Adipose tissue (tissue), 3 donors: ENCODE results near the gene LRCH3. TPM values are rescaled to one million over a fixed set of nuclear protein-coding genes. Genes with fewer than 3 reads are reported as not detected.

Source experiments
- H3K27ac ChIP-seq: one replicate; pipeline ENCODE4 v1.5.1; 2013; ENCODE audit warnings: low read depth, low read length
- WGBS, 3 donors: extraction: QIAGEN DNeasy Blood & Tissue Kit; methylation state at CpG; one replicate each; pipeline ENCODE4 v1.1.7; 2013; 5-methylcytosine and 5-hydroxymethylcytosine counted together
- polyA plus RNA-seq, 3 donors: library from polyadenylated mRNA; stranded (reverse); fragments of 200-250 nt; gene quantifications; one replicate each; pipeline ENCODE4 v1.2.3, GENCODE V29; 2013
- donor health status: healthy with polysubstance abuse.
- donor health status: Bipolar disorder and iron deficiency.
- donor health status: healthy.

The LRCH3 gene
- polyA plus RNA-seq, 3 donors = 7.2 to 16.5 (median 10.5) TPM

GRCh38 chr3:197789309-197789708, 1.7 kb upstream of the LRCH3 start:
- no peak overlapping the region for H3K27ac ChIP-seq
- 93 to 95% (median 93%) methylated on average over 3 of the region's 3 CpGs for WGBS, 3 donors

GRCh38 chr3:197790033-197790432, 1.0 kb upstream of the LRCH3 start:
- WGBS, 3 donors = 53 to 80% (median 70%) methylated on average over 1 of the region's 1 CpG
- H3K27ac ChIP-seq = no peak overlapping the region

- 14 to 23% (median 18%) methylated on average over 25 of the region's 25 CpGs for WGBS, 3 donors
- H3K27ac ChIP-seq = peak overlapping the region; percentile 3
These were observed 1.0 kb downstream of the LRCH3 start for GRCh38 chr3:197791892-197792647.

GRCh38 chr3:197793247-197793646, 2.2 kb downstream of the LRCH3 start:
- WGBS, 3 donors = 31 to 49% (median 38%) methylated on average over 2 of the region's 2 CpGs
- H3K27ac ChIP-seq = no peak overlapping the region

- WGBS, 3 donors = 92 to 99% (median 96%) methylated on average over 1 of the region's 1 CpG
- H3K27ac ChIP-seq = no peak overlapping the region
These were observed 3.1 kb downstream of the LRCH3 start for GRCh38 chr3:197794115-197794514.

GRCh38 chr3:197795200-197795599, 4.1 kb downstream of the LRCH3 start:
- 87 to 98% (median 97%) methylated on average over 1 of the region's 1 CpG for WGBS, 3 donors
- no peak overlapping the region for H3K27ac ChIP-seq

GRCh38 chr3:197796087-197796486, 5.0 kb downstream of the LRCH3 start:
- H3K27ac ChIP-seq = no peak overlapping the region
- WGBS, 3 donors = 49 to 59% (median 52%) methylated on average over 4 of the region's 4 CpGs

GRCh38 chr3:197798863-197799262, 7.8 kb downstream of the LRCH3 start:
- H3K27ac ChIP-seq = no peak overlapping the region
- WGBS, 3 donors = 48 to 67% (median 63%) methylated on average over 3 of the region's 3 CpGs

- 88 to 91% (median 88%) methylated on average over 3 of the region's 3 CpGs for WGBS, 3 donors
- H3K27ac ChIP-seq = no peak overlapping the region
These were observed 9.3 kb downstream of the LRCH3 start for GRCh38 chr3:197800379-197800778.

- 60 to 61% (median 61%) methylated on average over 8 of the region's 8 CpGs for WGBS, 3 donors
- no peak overlapping the region for H3K27ac ChIP-seq
These were observed 11.1 kb downstream of the LRCH3 start for GRCh38 chr3:197801891-197802778.

- no peak overlapping the region for H3K27ac ChIP-seq
- WGBS, 3 donors = 70 to 97% (median 93%) methylated on average over 3 of the region's 3 CpGs
These were observed 11.9 kb downstream of the LRCH3 start for GRCh38 chr3:197802779-197803459.

- 66 to 79% (median 79%) methylated on average over 4 of the region's 4 CpGs for WGBS, 3 donors
These were observed 13.5 kb downstream of the LRCH3 start for GRCh38 chr3:197804511-197804910.

GRCh38 chr3:197807969-197808587, 17.0 kb downstream of the LRCH3 start:
- WGBS, 3 donors = 89 to 90% (median 89%) methylated on average over 4 of the region's 4 CpGs
- no peak overlapping the region for H3K27ac ChIP-seq

More at GRCh38 chr3:197804511-197804910, 13.5 kb downstream of the LRCH3 start:
- no peak overlapping the region for H3K27ac ChIP-seq

- no peak overlapping the region for H3K27ac ChIP-seq
- 42 to 67% (median 48%) methylated on average over 2 of the region's 2 CpGs for WGBS, 3 donors
These were observed 18.4 kb downstream of the LRCH3 start for GRCh38 chr3:197809356-197810020.

GRCh38 chr3:197810901-197811300, 19.8 kb downstream of the LRCH3 start:
- 89 to 90% (median 89%) methylated on average over 6 of the region's 6 CpGs for WGBS, 3 donors

GRCh38 chr3:197811343-197811742, 20.3 kb downstream of the LRCH3 start:
- H3K27ac ChIP-seq = no peak overlapping the region
- WGBS, 3 donors = 45 to 92% (median 55%) methylated on average over 3 of the region's 3 CpGs

More at GRCh38 chr3:197810901-197811300, 19.8 kb downstream of the LRCH3 start:
- no peak overlapping the region for H3K27ac ChIP-seq

- 95 to 98% (median 98%) methylated on average over 4 of the region's 4 CpGs for WGBS, 3 donors
- H3K27ac ChIP-seq = no peak overlapping the region
These were observed 23.3 kb downstream of the LRCH3 start for GRCh38 chr3:197814372-197814771.
